Peyer's patch (tissue), 4 donors: ENCODE data around the gene CT45A9. TPM values are rescaled to one million over a fixed set of nuclear protein-coding genes. Genes with fewer than 3 reads are reported as not detected.
"Not testable (repeated sequence)": the region's sequence is repeated elsewhere in the genome, so short reads cannot be mapped to it uniquely, and the experiment has no call there.

ENCODE experiments used
- DNase-seq, 3 donors: peaks; one replicate each; pipeline ENCODE4 v3.0.0-alpha.2; 2017 to 2019
- H3K27ac ChIP-seq, 4 donors: fragments of 200-600 bp; sonication (generic); one replicate each; pipeline ENCODE4 v1.5.1; 2016 to 2019
- H3K27me3 ChIP-seq, 2 donors: fragments of 200-600 bp; sonication (generic); one replicate each; pipeline ENCODE4 v1.5.1; 2019
- H3K36me3 ChIP-seq, 3 donors: fragments of 200-600 bp; sonication (generic); one replicate each; pipeline ENCODE4 v1.5.1; 2016 to 2019
- H3K4me1 ChIP-seq, 4 donors: fragments of 200-600 bp; sonication (generic); one replicate each; pipeline ENCODE4 v1.5.1; 2016 to 2019
- H3K4me3 ChIP-seq, 4 donors: fragments of 200-600 bp; sonication (generic); 1 replicate in 3 of 4; 2 replicates in 1 of 4; pipeline ENCODE4 v1.5.1; 2016 to 2019; ENCODE audit warnings: mild to moderate bottlenecking in 1 of 4
- H3K9me3 ChIP-seq, 4 donors: fragments of 200-600 bp; sonication (generic); one replicate each; pipeline ENCODE4 v1.5.1; 2016 to 2019; ENCODE audit warnings: mild to moderate bottlenecking in 1 of 4
- POLR2A ChIP-seq, 2 donors: fragments of 450-650 bp; IDR thresholded peaks; one replicate each; pipeline ENCODE4 v1.5.1; 2017; ENCODE audit warnings: antibody characterized with exemption in 2 of 2, mild to moderate bottlenecking in 2 of 2, moderate library complexity in 2 of 2
- total RNA-seq, 4 donors: library from RNA; depleted of rRNA; stranded (reverse); fragments of >200 nt; gene quantifications; one replicate each; pipeline ENCODE4 v1.1.0, GENCODE V29; 2016
- TF ChIP-seq, protein P1 (sequence below), 6 experiments: fragments of 450-650 bp in 4 of 6; fragments of 200-600 bp in 2 of 6; sonication (generic) in 1 of 6; IDR thresholded peaks; one replicate each; pipeline ENCODE4 v1.5.1; 2017 to 2019; ENCODE audit warnings: antibody characterized with exemption in 6 of 6, mild to moderate bottlenecking in 3 of 6, moderate library complexity in 1 of 6

Gene CT45A9, protein sequence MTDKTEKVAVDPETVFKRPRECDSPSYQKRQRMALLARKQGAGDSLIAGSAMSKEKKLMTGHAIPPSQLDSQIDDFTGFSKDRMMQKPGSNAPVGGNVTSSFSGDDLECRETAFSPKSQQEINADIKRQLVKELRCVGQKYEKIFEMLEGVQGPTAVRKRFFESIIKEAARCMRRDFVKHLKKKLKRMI
- total RNA-seq = not detected

- H3K27me3 ChIP-seq, H3K4me1 ChIP-seq, H3K27ac ChIP-seq, H3K36me3 ChIP-seq, H3K4me3 ChIP-seq, H3K9me3 ChIP-seq, DNase-seq: not testable (repeated sequence)
These were observed at the start of gene CT45A9 for GRCh38 chrX:135871712-135872111. Gene CT45A9 (minus strand): TSS chrX:135871812. CDS start chrX:135868061, 3,751 bp downstream.

DNA sequence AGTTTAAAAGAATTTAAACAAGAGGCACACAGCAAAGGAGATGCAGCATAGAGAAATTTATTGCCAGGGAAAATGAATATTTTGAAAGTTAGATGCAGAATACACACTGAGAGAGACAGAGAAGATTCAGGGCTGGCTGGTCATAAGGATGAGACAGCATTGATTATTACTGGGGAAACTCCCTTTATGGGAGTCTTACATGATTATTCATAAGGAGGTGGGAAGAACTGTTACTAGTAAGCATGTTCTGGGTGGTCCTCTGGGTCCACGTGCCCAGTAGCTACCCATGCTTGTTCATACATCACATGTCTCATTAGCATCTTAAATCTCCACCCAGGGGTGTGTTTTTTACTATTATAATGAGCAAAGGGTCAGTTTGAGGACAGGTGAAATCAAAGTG, 48.9 kb upstream of the CT45A9 start:
- not testable (repeated sequence) for H3K36me3 ChIP-seq, H3K4me3 ChIP-seq, H3K9me3 ChIP-seq, DNase-seq, H3K27me3 ChIP-seq, H3K4me1 ChIP-seq, H3K27ac ChIP-seq

- TF ChIP-seq POLR2A (IDR thresholded peaks at IDR 0.05) = no peak
- TF ChIP-seq, protein P1, sequence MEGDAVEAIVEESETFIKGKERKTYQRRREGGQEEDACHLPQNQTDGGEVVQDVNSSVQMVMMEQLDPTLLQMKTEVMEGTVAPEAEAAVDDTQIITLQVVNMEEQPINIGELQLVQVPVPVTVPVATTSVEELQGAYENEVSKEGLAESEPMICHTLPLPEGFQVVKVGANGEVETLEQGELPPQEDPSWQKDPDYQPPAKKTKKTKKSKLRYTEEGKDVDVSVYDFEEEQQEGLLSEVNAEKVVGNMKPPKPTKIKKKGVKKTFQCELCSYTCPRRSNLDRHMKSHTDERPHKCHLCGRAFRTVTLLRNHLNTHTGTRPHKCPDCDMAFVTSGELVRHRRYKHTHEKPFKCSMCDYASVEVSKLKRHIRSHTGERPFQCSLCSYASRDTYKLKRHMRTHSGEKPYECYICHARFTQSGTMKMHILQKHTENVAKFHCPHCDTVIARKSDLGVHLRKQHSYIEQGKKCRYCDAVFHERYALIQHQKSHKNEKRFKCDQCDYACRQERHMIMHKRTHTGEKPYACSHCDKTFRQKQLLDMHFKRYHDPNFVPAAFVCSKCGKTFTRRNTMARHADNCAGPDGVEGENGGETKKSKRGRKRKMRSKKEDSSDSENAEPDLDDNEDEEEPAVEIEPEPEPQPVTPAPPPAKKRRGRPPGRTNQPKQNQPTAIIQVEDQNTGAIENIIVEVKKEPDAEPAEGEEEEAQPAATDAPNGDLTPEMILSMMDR (IDR thresholded peaks at IDR 0.05) = no peak
- no peaks in the 10 kb centered on the region for H3K27me3 ChIP-seq
- no peaks in the 10 kb centered on the region for H3K36me3 ChIP-seq
- no peaks in the 10 kb centered on the region for H3K9me3 ChIP-seq
- H3K27ac ChIP-seq = no peak overlapping the region
- no peak for DNase-seq
- H3K4me3 ChIP-seq = no peak overlapping the region
- H3K4me1 ChIP-seq = no peaks in the 10 kb centered on the region
These were observed 42.8 kb upstream of the CT45A9 start for GRCh38 chrX:135914404-135914803.

- Histone ChIP-seq H3K27ac (no peak overlapping the region), H3K9me3 (no peaks in the 10 kb centered on the region), H3K36me3 (no peaks in the 10 kb centered on the region), H3K4me3 (no peak overlapping the region), H3K4me1 (no peaks in the 10 kb centered on the region), H3K27me3 (no peaks in the 10 kb centered on the region)
- TF ChIP-seq, protein P1 (IDR thresholded peaks at IDR 0.05) = no peak
- no peak for TF ChIP-seq POLR2A (IDR thresholded peaks at IDR 0.05)
- DNase-seq = no peak
These were observed 38.6 kb upstream of the CT45A9 start for GRCh38 chrX:135910251-135910650.

DNA sequence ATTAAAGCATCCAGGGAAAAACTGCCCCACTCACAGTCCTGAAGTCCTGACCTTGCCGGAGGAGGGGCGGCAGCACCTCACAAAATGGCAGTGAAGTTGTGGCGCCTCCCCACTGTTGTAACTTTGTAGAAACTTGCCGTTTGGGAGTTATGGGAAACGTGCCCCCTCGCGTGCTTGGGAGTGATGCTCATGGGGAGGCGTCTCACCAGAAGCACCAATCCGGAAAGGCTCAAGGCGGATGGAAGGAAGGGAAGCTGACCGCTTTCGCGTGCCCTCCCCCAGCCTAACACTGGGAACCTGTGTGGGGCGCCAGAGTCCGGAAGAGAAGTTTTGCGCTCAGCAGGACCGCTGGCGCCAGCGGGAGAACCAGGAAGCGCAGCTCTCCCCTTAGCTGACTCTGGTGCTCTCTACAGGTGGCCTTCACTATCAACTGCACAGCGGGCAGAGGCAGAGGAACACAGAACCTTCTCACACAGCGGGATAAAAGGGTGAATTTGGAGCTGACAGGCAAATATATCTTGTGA, 21.7 kb upstream of the CT45A9 start, which contains the start of the genes CT45A10 and SAGE1:
Gene CT45A10 (minus strand): TSS at position 151 of the 524 bp plus-strand sequence. CDS start 8,100 bp downstream, outside the sequence.
Gene SAGE1 (plus strand): TSS at position 423 of the 524 bp plus-strand sequence. CDS start 2,527 bp downstream, outside the sequence.
- Histone ChIP-seq H3K4me3 (no peak within 1 kb of the TSS), H3K4me1 (no peaks in the 10 kb centered on the region), H3K27ac (no peak within 1 kb of the TSS), H3K27me3 (no peaks in the 10 kb centered on the region), H3K36me3 (no peaks in the 10 kb centered on the region), H3K9me3 (no peaks in the 10 kb centered on the region)
- TF ChIP-seq POLR2A (IDR thresholded peaks at IDR 0.05) = no peak
- TF ChIP-seq, protein P1 (IDR thresholded peaks at IDR 0.05) = no peak
- DNase-seq = no peak

- Histone ChIP-seq H3K9me3 (no peaks in the 10 kb centered on the region), H3K27ac (no peak overlapping the region), H3K36me3 (no peaks in the 10 kb centered on the region), H3K4me1 (no peaks in the 10 kb centered on the region), H3K27me3 (no peaks in the 10 kb centered on the region), H3K4me3 (no peak overlapping the region)
- no peak for TF ChIP-seq POLR2A (IDR thresholded peaks at IDR 0.05)
- TF ChIP-seq, protein P1 (IDR thresholded peaks at IDR 0.05) = no peak
- DNase-seq = no peak
These were observed 21.2 kb upstream of the CT45A9 start for GRCh38 chrX:135892781-135893180.
